ENCODE measurements around the gene APMAP.

The APMAP gene

DNA sequence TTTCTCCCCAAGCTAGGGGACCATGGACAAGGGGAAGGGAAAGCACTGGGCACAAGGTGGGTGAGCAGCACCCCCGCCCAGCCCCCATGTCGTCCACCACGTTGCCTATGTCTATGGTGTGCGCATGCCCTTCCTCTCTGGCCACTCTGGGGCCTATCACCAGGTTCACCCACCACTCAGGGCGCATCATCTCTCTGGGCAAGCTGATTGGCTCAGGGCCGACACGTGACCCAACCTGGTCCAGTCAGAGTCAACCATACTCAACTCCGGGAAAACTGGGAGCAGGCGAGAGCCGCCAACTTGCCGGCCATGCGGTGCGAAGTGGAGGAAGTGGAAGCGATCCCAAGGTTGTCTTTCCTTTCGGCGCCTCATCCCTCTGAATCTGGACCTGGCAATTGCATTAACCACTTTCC lies 39.5 kb upstream of the APMAP start:
- Histone ChIP-seq H3K9me2 (replicated peaks; ENCODE audit: insufficient read depth, low read length) (no peaks in the 10 kb centered on the region), H3K79me2 (ENCODE audit: low read length) (peaks cover 85% of the 10 kb centered on the region), H3F3A (ENCODE audit: insufficient read depth, low read length) (peaks cover 13% of the 10 kb centered on the region; the same call in 1 of the 2 replicates), H3K36me3 (replicated peaks; ENCODE audit: insufficient read depth, low read length) (no peaks in the 10 kb centered on the region), H3K4me1 (ENCODE audit: low read length) (peaks cover 17% of the 10 kb centered on the region), H3K9me3 (replicated peaks; ENCODE audit: insufficient read depth, low read length) (no peaks in the 10 kb centered on the region), H3K9ac (ENCODE audit: low read length) (no peak overlapping the region), H4K20me1 (ENCODE audit: insufficient read depth, low read length) (no peaks in the 10 kb centered on the region; the same call in 1 of the 2 replicates), H3K4me3 (ENCODE audit: low read length) (no peak overlapping the region), H3K27me3 (replicated peaks; ENCODE audit: insufficient read depth, low read length) (no peaks in the 10 kb centered on the region), H2AFZ (ENCODE audit: low read length) (no peak overlapping the region), H3K4me2 (ENCODE audit: low read depth, low read length) (no peak overlapping the region), H3K27ac (ENCODE audit: low read length) (no peak overlapping the region)
- DNase-seq = no peak
- TF ChIP-seq EZH2phosphoT487 (IDR thresholded peaks at IDR 0.05; ENCODE audit: low read length) (no peak), CTCF (IDR thresholded peaks at IDR 0.05; ENCODE audit: low read length) (no peak)

DNA sequence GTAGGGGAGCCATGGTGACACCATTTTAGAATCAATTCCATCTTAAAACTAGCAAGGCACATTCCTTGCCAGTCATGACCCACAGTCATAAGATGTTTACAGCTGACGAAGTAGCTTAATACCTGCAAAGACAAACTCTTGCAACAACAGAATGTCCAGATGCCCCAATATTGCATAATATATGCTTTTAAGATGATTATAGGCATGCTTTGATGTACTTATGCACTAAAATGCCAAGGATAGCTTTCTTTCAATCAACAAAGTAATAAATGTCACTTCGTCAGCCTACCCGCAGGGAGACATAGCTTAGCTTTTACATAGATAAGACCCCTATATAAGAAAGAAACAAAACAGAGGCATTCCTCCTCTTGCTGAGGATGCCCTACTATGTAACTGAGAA lies 38.7 kb upstream of the APMAP start:
- no peak for DNase-seq
- peaks cover 5% of the 10 kb centered on the region; the same call in 1 of the 2 replicates for H3F3A ChIP-seq (ENCODE audit: insufficient read depth, low read length)

GRCh38 chr20:25030649-25031207 lies 38.2 kb upstream of the APMAP start:
- no peaks in the 10 kb centered on the region; the same call in 1 of the 2 replicates for H4K20me1 ChIP-seq (ENCODE audit: insufficient read depth, low read length)
- no peak overlapping the region for H3K27ac ChIP-seq (ENCODE audit: low read length)
- H3K4me2 ChIP-seq (ENCODE audit: low read depth, low read length) = no peak overlapping the region
- no peaks in the 10 kb centered on the region for H3F3A ChIP-seq (ENCODE audit: insufficient read depth, low read length)
- no peak for TF ChIP-seq EZH2 (optimal IDR thresholded peaks at IDR 0.05; ENCODE audit: low read depth, low read length)
- no peaks in the 10 kb centered on the region for H3K9me3 ChIP-seq (replicated peaks; ENCODE audit: insufficient read depth, low read length)
- no peak overlapping the region for H3K4me3 ChIP-seq (ENCODE audit: low read length)
- H3K9me2 ChIP-seq (replicated peaks; ENCODE audit: insufficient read depth, low read length) = no peaks in the 10 kb centered on the region
- no peak for DNase-seq
- no peaks in the 10 kb centered on the region for H3K27me3 ChIP-seq (replicated peaks; ENCODE audit: insufficient read depth, low read length)
- H3K4me1 ChIP-seq (ENCODE audit: low read length) = peaks cover 9% of the 10 kb centered on the region
- peaks cover 91% of the 10 kb centered on the region for H3K79me2 ChIP-seq (ENCODE audit: low read length)
- H3K36me3 ChIP-seq (replicated peaks; ENCODE audit: insufficient read depth, low read length) = no peaks in the 10 kb centered on the region
- H3K9ac ChIP-seq (ENCODE audit: low read length) = no peak overlapping the region
- H2AFZ ChIP-seq (ENCODE audit: low read length) = no peak overlapping the region

More for the DNA sequence above, 38.7 kb upstream of the APMAP start:
- Histone ChIP-seq H3K4me3 (ENCODE audit: low read length) (no peak overlapping the region), H3K9me3 (replicated peaks; ENCODE audit: insufficient read depth, low read length) (no peaks in the 10 kb centered on the region), H3K36me3 (replicated peaks; ENCODE audit: insufficient read depth, low read length) (no peaks in the 10 kb centered on the region), H3K27ac (ENCODE audit: low read length) (no peak overlapping the region), H3K79me2 (ENCODE audit: low read length) (peaks cover 91% of the 10 kb centered on the region), H3K9me2 (replicated peaks; ENCODE audit: insufficient read depth, low read length) (no peaks in the 10 kb centered on the region), H4K20me1 (ENCODE audit: insufficient read depth, low read length) (no peaks in the 10 kb centered on the region; the same call in 1 of the 2 replicates), H3K4me1 (ENCODE audit: low read length) (peaks cover 14% of the 10 kb centered on the region), H3K4me2 (ENCODE audit: low read depth, low read length) (no peak overlapping the region), H3K9ac (ENCODE audit: low read length) (no peak overlapping the region), H2AFZ (ENCODE audit: low read length) (no peak overlapping the region), H3K27me3 (replicated peaks; ENCODE audit: insufficient read depth, low read length) (no peaks in the 10 kb centered on the region)
- TF ChIP-seq EZH2 (optimal IDR thresholded peaks at IDR 0.05; ENCODE audit: low read depth, low read length) (no peak), EZH2phosphoT487 (IDR thresholded peaks at IDR 0.05; ENCODE audit: low read length) (no peak), CTCF (IDR thresholded peaks at IDR 0.05; ENCODE audit: low read length) (no peak)

GRCh38 chr20:25030007-25030648 lies 37.6 kb upstream of the APMAP start:
- TF ChIP-seq CTCF (IDR thresholded peaks at IDR 0.05; ENCODE audit: low read length) (no peak), EZH2phosphoT487 (IDR thresholded peaks at IDR 0.05; ENCODE audit: low read length) (no peak), EZH2 (optimal IDR thresholded peaks at IDR 0.05; ENCODE audit: low read depth, low read length) (no peak)
- DNase-seq = no peak
- no peaks in the 10 kb centered on the region for H3K36me3 ChIP-seq (replicated peaks; ENCODE audit: insufficient read depth, low read length)

More at GRCh38 chr20:25030007-25030648, 37.6 kb upstream of the APMAP start:
- H3K4me2 ChIP-seq (ENCODE audit: low read depth, low read length) = no peak overlapping the region
- H3F3A ChIP-seq (ENCODE audit: insufficient read depth, low read length) = no peaks in the 10 kb centered on the region
- H3K9ac ChIP-seq (ENCODE audit: low read length) = no peak overlapping the region
- no peaks in the 10 kb centered on the region for H3K27me3 ChIP-seq (replicated peaks; ENCODE audit: insufficient read depth, low read length)
- H3K9me2 ChIP-seq (replicated peaks; ENCODE audit: insufficient read depth, low read length) = no peaks in the 10 kb centered on the region
- H3K9me3 ChIP-seq (replicated peaks; ENCODE audit: insufficient read depth, low read length) = no peaks in the 10 kb centered on the region
- no peaks in the 10 kb centered on the region; the same call in 1 of the 2 replicates for H4K20me1 ChIP-seq (ENCODE audit: insufficient read depth, low read length)
- H3K79me2 ChIP-seq (ENCODE audit: low read length) = peaks cover 91% of the 10 kb centered on the region
- H3K4me3 ChIP-seq (ENCODE audit: low read length) = no peak overlapping the region
- H3K27ac ChIP-seq (ENCODE audit: low read length) = no peak overlapping the region
- no peak overlapping the region for H2AFZ ChIP-seq (ENCODE audit: low read length)
- peaks cover 6% of the 10 kb centered on the region; the same call in 1 of the 2 replicates for H3K4me1 ChIP-seq (ENCODE audit: low read length)
